ENCODE measurements around the gene CPM.

Gene CPM

GRCh38 chr12:68954811-68955210 lies 21.8 kb upstream of the CPM start:
- no peak for DNase-seq

GRCh38 chr12:68953536-68953935 lies 20.6 kb upstream of the CPM start:
- DNase-seq, result no peak

GRCh38 chr12:68951652-68952051 lies 18.7 kb upstream of the CPM start:
- no peak for DNase-seq

- no peak for DNase-seq
Observed at GRCh38 chr12:68950511-68950910, 17.5 kb upstream of the CPM start.

- no peak for DNase-seq
Observed at GRCh38 chr12:68945255-68945654, 12.3 kb upstream of the CPM start.

GRCh38 chr12:68944296-68945076 lies 11.5 kb upstream of the CPM start:
- no peak for DNase-seq

GRCh38 chr12:68943848-68944247 lies 10.9 kb upstream of the CPM start:
- no peak for DNase-seq

GRCh38 chr12:68940731-68941130 lies 7.8 kb upstream of the CPM start:
- no peak for DNase-seq

GRCh38 chr12:68939505-68939904 lies 6.5 kb upstream of the CPM start:
- DNase-seq, result no peak

- no peak for DNase-seq
Observed at GRCh38 chr12:68934392-68934791, 1.4 kb upstream of the CPM start.

GRCh38 chr12:68932128-68932960 lies 627 bp downstream of the CPM start:
- DNase-seq, result no peak

- no peak for DNase-seq
Observed at GRCh38 chr12:68930178-68930577, 2.8 kb downstream of the CPM start.

GRCh38 chr12:68924546-68924945 lies 8.4 kb downstream of the CPM start:
- no peak for DNase-seq

- no peak for DNase-seq
Observed at GRCh38 chr12:68919581-68920239, 13.3 kb downstream of the CPM start.

- no peak for DNase-seq
Observed at GRCh38 chr12:68918960-68919359, 14.0 kb downstream of the CPM start.

- DNase-seq, result no peak
Observed at GRCh38 chr12:68915055-68915454, 17.9 kb downstream of the CPM start.

- no peak for DNase-seq
Observed at GRCh38 chr12:68913682-68914081, 19.3 kb downstream of the CPM start.

GRCh38 chr12:68912916-68913315 lies 20.1 kb downstream of the CPM start:
- DNase-seq, result no peak

GRCh38 chr12:68911197-68911718 lies 21.7 kb downstream of the CPM start:
- no peak for DNase-seq

GRCh38 chr12:68910128-68910527 lies 22.8 kb downstream of the CPM start:
- no peak for DNase-seq

- no peak for DNase-seq
Observed at GRCh38 chr12:68908076-68908475, 24.9 kb downstream of the CPM start.

- no peak for DNase-seq
Observed at GRCh38 chr12:68905733-68906132, 27.2 kb downstream of the CPM start.

GRCh38 chr12:68904351-68904962 lies 28.5 kb downstream of the CPM start:
- DNase-seq, result no peak
